Stimulated activated CD4-positive, alpha-beta T cell treated with anti-CD3 and anti-CD28 coated beads, TNF-alpha, amount 100 ng/mL, for 24 hours (primary cell): Measurements from ENCODE around the gene ALDH18A1.

Source experiments
- DNase-seq, 3 experiments: peaks; one replicate each; pipeline ENCODE4 v3.0.0-alpha.2; 2020; ENCODE audit warnings: low read depth in 3 of 3

ALDH18A1 gene

GRCh38 chr10:95579835-95580535 lies 76.5 kb downstream of the ALDH18A1 start:
- DNase-seq = no peak

DNA sequence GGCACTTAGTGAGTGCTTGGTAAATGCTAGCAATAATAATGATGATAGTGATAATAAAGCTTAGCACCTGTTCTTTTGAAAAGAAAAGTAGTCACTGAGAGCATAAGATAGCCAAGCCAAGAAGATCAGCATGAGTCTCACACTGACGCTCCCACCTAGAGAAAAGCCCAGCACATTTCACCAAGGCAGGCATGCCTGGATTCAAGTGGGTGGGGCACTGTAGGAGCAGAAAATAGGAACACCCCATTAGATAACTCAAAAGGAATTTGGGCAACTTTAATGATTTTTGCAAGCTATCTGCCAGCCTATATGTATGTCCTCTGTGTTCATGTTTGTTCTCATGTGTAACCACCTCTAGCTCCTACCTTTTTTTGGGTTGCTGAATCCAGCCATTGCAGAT lies 77.2 kb downstream of the ALDH18A1 start:
- no peak for DNase-seq

GRCh38 chr10:95578619-95579018 lies 77.9 kb downstream of the ALDH18A1 start:
- DNase-seq = no peak

DNA sequence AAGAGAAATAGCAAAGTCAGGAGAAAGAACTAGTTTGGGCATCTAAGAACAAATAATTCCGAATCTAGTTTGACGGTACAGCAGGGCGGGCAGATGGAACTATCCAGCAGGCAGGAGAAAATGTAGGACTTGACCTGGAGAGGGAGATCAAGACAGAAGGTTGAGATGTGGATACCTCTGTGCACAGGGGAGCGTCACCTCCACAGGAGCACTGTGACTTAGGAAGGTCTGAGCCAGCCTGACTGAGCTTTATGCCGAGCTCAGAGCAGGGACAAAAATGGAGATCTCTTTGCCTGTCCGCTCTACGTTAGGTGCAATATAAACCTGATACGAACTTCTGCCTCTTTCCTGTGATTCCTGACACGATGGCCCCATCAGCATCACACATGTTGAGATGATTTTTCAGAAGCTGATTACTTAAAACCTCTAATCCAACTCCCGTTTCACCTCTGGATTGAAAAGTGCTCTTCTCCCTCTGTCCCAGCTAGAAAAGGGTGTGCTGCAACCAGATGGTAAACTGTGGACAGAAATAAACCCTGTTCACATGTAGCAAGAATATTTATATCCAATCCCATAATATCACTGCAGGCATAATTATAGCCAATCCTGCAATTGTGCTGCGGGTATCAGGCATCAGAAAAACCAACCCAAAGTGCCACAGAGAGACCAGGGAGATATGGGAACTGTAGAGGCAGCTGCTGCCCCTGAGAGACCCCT lies 81.7 kb downstream of the ALDH18A1 start:
- no peak for DNase-seq

- DNase-seq = no peak
These were observed 82.4 kb downstream of the ALDH18A1 start for GRCh38 chr10:95573964-95574604.

DNA sequence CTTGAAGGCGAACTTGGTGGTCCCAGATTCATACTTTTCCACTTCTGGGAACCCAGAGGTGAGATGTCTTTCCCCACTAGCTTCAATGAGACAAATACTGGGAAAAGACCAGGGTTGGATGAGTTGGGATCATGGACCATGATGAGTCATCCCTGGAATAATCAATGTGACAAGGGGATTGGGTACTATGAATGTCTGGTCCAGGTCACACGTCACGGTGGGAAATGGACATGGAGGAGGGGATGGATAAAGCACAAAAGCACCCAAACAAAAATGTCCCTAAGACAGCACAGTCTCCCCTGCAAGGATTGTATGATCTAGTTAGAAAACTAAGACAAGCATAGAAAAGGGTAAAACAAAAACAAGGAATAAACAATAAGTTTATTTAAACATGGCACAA lies 83.0 kb downstream of the ALDH18A1 start:
- DNase-seq = no peak

- DNase-seq = no peak
These were observed 84.2 kb downstream of the ALDH18A1 start for GRCh38 chr10:95572131-95572820.

DNA sequence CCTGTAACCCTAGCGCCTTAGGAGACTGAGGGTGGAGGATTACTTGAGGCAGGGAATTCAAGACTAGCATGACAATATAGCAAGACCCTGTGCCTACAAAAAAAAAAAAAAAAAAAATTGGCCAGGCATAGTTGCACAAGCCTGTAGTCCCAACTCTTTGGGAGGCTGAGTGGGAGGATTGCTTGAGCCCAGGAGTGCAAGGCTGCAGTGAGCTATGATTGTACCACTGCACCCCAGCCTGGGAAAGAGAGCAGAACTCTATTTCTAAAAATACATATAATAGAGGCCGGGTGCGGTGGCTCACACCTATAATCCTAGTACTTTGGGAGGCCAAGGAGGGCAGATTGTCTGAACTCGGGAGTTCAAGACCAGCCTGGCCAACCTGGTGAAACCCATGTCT lies 85.1 kb downstream of the ALDH18A1 start:
- no peak for DNase-seq

DNA sequence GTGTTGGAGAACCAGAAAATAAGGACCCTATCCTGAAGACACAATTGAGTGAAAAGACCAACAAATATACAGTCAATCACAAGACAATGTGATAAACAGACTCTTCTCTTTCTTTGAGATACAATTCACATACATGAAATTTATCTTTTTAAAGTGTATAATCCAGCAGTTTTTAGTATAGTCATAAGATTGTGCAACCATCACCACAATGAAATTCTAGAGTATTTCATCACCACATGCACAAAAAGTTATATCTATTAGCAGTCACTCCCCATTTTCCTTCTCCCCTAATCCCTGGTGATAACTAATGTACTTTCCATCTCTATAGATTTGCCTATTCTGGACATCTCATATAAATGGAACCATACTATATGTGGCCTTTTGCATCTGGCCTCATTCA lies 87.1 kb downstream of the ALDH18A1 start:
- no peak for DNase-seq

- no peak for DNase-seq
These were observed 88.4 kb downstream of the ALDH18A1 start for GRCh38 chr10:95567903-95568630.

- DNase-seq = no peak
These were observed 90.4 kb downstream of the ALDH18A1 start for GRCh38 chr10:95566136-95566535.

GRCh38 chr10:95565336-95565735 lies 91.2 kb downstream of the ALDH18A1 start:
- no peak for DNase-seq

GRCh38 chr10:95564291-95564690 lies 92.2 kb downstream of the ALDH18A1 start:
- no peak for DNase-seq

GRCh38 chr10:95562341-95562965 lies 94.1 kb downstream of the ALDH18A1 start:
- no peak for DNase-seq

DNA sequence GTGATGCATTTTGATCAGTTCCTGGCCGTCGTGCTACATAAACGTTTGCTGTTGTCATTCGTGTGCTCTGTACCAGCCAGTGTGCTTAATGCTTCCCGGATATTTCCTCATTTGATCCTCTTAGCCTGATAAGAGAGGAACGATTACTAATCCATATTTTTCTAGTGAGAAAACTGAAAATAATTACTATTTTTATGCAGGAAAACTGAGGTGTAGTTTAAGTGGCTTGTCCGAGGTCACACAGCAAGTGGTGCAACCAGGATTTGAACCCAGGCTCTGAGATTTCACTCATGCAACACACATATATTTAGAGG lies 94.7 kb downstream of the ALDH18A1 start:
- no peak for DNase-seq

DNA sequence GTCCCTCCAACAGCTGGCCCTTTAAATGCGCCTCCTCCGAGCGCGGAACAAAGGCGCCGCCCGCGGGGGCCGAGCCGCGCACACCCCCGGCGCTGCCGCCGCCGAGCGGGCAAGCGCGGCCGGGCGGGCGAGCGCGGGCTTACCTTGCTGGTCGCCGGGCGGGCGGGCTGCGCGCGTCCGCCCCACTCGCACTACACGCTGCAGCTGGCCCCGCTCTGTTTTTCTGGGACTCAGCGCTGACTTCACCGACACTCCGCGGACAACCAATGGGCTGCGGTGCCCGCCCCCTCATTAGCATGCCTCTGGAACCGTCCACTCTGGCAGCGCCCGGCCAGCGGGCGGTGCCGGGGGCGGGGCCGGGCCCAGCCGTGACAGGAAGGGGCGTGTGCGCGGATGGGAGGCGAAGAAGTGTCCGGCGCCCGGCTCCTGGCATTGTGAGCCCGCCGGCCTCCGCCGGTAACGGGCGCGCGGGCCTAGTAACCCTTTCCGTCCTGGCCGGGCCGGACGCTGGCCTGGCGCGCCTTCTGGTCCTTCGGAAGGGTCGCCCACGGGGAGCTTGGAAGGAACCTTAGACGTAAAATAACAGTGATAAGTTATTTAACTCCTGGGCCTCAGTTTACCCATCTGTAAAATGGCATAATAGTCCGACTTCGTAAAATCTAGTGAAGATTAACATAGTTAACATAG lies 95.2 kb downstream of the ALDH18A1 start, which contains the start of gene SORBS1:
Gene SORBS1 (minus strand): TSS at position 195 of the 687 bp plus-strand sequence. CDS start 120,236 bp downstream, outside the sequence.
- peak; percentile 67 to 87 (median 73) for DNase-seq

- DNase-seq = peak in 1 of 3 experiments; percentile 29
These were observed 96.0 kb downstream of the ALDH18A1 start for GRCh38 chr10:95560278-95561176.

DNA sequence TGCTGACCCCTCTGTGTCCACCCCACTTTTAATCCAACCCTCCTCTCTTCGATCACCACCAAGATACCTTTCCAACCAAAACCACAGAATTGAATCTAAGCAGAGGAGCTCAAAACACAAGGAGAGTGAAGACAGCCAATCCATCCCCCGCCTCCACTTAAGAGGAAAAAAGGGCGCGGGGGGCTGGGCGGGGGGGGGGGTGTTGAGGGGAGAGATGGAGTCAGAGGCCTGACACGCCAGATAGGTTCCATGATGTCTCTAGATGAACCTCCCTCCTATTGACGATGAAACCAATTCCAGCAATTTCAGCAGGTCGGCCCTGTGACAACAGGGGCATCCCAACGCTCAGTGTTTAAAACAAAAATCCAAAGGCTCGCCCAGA lies 96.6 kb downstream of the ALDH18A1 start:
- no peak for DNase-seq

DNA sequence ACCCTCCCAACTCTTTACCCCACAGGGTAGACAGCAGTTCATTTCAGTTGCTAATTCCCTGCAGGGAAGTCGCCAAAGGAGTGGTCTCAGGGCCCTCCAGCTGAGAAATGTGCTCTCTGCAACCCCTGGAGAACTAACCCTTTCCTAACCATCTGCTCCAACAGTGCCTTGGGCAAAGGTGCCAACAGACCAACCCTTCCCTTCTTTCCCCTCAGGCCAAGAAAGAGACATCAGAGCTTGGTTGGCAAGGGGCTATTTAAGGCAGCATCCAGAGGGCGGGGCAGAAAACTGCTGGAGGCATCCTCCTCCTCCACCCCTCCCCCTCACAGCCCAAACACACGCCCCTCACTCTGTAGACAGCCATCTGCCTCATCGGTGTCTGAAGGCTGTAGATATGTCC lies 97.0 kb downstream of the ALDH18A1 start:
- DNase-seq = no peak
